Endometrium (tissue), 2 donors: ENCODE results near the gene TLR2.

Source experiments
- FAIRE-seq: peaks from 2 replicates; lab custom pipeline; 2012; peaks lifted over from hg19 to GRCh38; lab: Jason Lieb, UNC
- donor health status: control.
- donor health status: control.

The TLR2 gene

GRCh38 chr4:153733751-153734448 lies 49.8 kb downstream of the TLR2 start:
- FAIRE-seq, result no peak

GRCh38 chr4:153735906-153736461 lies 51.9 kb downstream of the TLR2 start:
- FAIRE-seq, result no peak

DNA sequence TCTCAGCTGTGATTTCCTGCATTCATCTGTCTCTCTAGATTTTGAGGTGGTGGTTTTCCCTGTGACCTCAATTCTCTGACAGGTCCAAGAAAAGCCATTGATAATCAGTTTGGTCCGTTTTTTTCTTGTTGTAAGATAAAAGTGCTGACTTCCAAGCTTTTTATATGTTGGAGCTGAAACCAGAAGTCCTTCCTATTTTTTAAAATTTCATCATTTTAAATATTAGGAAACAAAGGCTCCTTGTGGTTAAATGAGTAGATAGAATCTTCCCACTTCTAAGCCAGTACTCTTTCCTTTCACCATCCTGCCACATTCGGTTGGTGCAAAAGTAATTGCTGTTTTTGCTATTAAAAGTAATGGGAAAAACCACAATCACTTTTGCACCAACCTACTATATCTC lies 57.5 kb downstream of the TLR2 start:
- FAIRE-seq, result no peak

- FAIRE-seq, result no peak
Observed at GRCh38 chr4:153745651-153746050, 61.6 kb downstream of the TLR2 start.

DNA sequence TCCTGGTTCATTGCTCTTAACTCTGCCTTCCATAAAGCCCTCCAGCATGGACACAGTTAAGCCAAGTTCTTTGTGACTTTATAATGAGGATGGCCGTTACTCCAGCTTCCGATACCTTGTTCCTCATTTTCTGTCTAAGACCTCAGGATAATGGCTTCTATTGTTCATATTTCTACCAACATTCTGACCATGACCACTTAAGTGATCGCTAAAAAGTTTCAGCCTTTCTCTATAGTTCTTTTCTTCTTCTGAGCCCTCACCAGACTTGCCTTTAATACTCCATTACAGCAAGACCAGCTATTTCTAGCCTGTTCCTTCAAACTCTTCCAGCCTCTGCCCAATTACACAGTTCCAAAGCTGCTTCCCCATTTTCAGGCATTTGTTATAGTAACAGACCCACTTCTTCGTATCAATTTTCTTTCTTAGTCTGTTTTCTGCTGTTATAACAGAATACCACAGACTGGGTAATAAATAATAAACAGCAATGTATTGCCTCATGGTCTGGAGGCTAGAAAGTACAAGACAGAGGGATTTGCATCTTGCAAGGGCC lies 63.4 kb downstream of the TLR2 start:
- FAIRE-seq, result no peak

GRCh38 chr4:153748378-153748777 lies 64.3 kb downstream of the TLR2 start:
- FAIRE-seq, result no peak

DNA sequence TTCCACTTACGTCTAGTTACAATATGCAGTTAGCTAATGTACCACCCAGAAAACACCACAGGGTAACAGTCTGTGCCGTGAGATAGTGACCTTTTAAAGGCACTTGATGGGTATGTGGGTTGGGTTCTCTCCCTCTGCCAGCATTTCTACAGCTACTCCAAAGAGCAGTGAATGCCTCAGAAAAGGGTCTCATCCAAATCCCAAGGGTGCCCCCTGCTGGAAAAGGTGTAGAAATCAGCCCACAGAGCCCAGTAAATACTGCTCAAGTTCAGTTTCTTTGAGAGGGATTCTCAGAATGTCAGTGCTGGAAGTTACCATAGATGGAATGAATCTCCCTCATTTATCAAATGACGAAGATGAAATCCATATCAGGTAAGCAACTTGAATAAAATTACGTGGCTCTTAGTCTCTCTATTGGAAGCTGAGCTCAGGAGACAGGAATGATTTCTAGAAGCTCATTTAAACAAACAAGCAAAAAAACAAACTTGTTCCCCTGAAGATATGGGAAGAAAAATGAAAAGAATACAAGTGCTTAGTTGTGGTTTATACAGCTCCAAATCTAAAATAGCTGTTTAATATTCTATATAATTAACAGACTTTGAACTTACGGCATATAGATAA lies 66.2 kb downstream of the TLR2 start:
- FAIRE-seq, result no peak

DNA sequence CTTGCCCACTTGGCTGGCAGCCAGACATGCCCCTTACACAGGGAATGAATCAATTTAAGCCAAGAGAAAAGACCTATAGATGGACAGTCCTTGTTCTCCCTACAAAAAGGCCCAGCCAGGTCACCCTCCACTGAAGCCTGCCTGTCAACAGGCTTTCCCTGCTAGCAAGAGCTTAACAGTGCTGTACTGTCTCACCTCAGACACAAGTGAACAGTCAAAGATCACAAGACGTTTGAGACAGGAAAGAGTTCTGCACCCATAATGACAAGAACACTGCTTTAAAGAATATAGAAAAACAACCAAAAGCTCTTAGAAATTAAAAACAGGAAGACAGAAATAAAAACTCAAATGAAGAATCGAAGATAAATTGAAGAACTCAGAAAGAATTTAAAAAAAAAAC lies 71.1 kb downstream of the TLR2 start:
- no peak for FAIRE-seq
